CD8-positive, alpha-beta memory T cell (primary cell): ENCODE measurements around the gene GIPC2. TPM values are rescaled to one million over a fixed set of nuclear protein-coding genes. Genes with fewer than 3 reads are reported as not detected.
"Not testable (repeated sequence)": the region's sequence is repeated elsewhere in the genome, so short reads cannot be mapped to it uniquely, and the experiment has no call there.

Experiments
- CTCF ChIA-PET: fragments of 350-600 bp; sonication (Branson Sonifier 250); formaldehyde crosslinking; loops from one replicate; lab custom pipeline; 2021; ENCODE audit warnings: antibody characterized with exemption; lab: Charles Lee
- POLR2A ChIA-PET: fragments of 350-600 bp; sonication (Branson Sonifier 250); formaldehyde crosslinking; loops from one replicate; lab custom pipeline; 2021; ENCODE audit warnings: antibody characterized with exemption; lab: Charles Lee
- DNase-seq, 5 donors: peaks; one replicate each; pipeline versions ENCODE4 v3.0.0 to v3.0.0-alpha.2; 2020 to 2022; ENCODE audit warnings: mixed read lengths in 1 of 5
- H3K27ac ChIP-seq: one replicate; pipeline ENCODE4 v1.7.0; 2013; ENCODE audit warnings: low read depth, mild to moderate bottlenecking, low read length, moderate library complexity
- H3K27me3 ChIP-seq: 2 replicates; pipeline ENCODE4 v1.7.0; 2013; ENCODE audit warnings: low read length, mild to moderate bottlenecking; ENCODE audit not compliant: insufficient read depth, poor library complexity, severe bottlenecking
- H3K36me3 ChIP-seq: 2 replicates; pipeline ENCODE4 v1.7.0; 2013; ENCODE audit warnings: mild to moderate bottlenecking, low read length, moderate library complexity; ENCODE audit not compliant: insufficient read depth
- H3K4me1 ChIP-seq: 2 replicates; pipeline ENCODE4 v1.7.0; 2013; ENCODE audit warnings: mild to moderate bottlenecking, low read length, moderate library complexity; ENCODE audit not compliant: insufficient read depth
- H3K4me3 ChIP-seq: 2 replicates; pipeline ENCODE4 v1.7.0; 2013; ENCODE audit warnings: mild to moderate bottlenecking, low read length
- H3K9me3 ChIP-seq: 2 replicates; pipeline ENCODE4 v1.7.0; 2013; ENCODE audit warnings: mild to moderate bottlenecking, low read length
- H3K27ac Mint-ChIP-seq, 8 donors: one replicate each; pipeline ENCODE4 v1.8.0; 2020 to 2021; ENCODE audit warnings: mixed read lengths in 8 of 8, mild to moderate bottlenecking in 6 of 8, inconsistent platforms in 3 of 8, moderate library complexity in 3 of 8
- H3K27me3 Mint-ChIP-seq, 2 donors: one replicate each; pipeline ENCODE4 v1.8.0; 2020 to 2021; ENCODE audit warnings: mixed read lengths in 2 of 2, mild to moderate bottlenecking in 1 of 2, moderate library complexity in 1 of 2
- H3K36me3 Mint-ChIP-seq, 3 donors: one replicate each; pipeline ENCODE4 v1.8.0; 2020 to 2021; ENCODE audit warnings: mixed read lengths in 3 of 3, inconsistent platforms in 1 of 3, mild to moderate bottlenecking in 1 of 3
- H3K4me1 Mint-ChIP-seq, 3 donors: one replicate each; pipeline ENCODE4 v1.8.0; 2020 to 2021; ENCODE audit warnings: mixed read lengths in 3 of 3, inconsistent platforms in 1 of 3, mild to moderate bottlenecking in 1 of 3
- H3K4me3 Mint-ChIP-seq, 7 donors: one replicate each; pipeline ENCODE4 v1.8.0; 2020 to 2021; ENCODE audit warnings: mixed read lengths in 7 of 7, mild to moderate bottlenecking in 6 of 7, moderate library complexity in 4 of 7, inconsistent platforms in 2 of 7
- H3K9me3 Mint-ChIP-seq, 5 donors: one replicate each; pipeline ENCODE4 v1.8.0; 2020 to 2022; ENCODE audit warnings: mixed read lengths in 5 of 5, mild to moderate bottlenecking in 3 of 5, moderate library complexity in 2 of 5, inconsistent platforms in 1 of 5
- polyA plus RNA-seq: library from polyadenylated mRNA; unstranded; fragments of 300-500 nt; fragmentation: Illumina TruSeq; gene quantifications from one replicate; pipeline ENCODE4 v1.2.3, GENCODE V29; 2021
- total RNA-seq, 2 experiments: library from RNA; stranded (reverse); gene quantifications; one replicate each; pipeline ENCODE4 v1.2.3, GENCODE V29; 2021

The GIPC2 gene
- total and polyA plus RNA-seq, 3 experiments from 2014 or later: 0.24 to 0.40 (median 0.35) TPM

DNA sequence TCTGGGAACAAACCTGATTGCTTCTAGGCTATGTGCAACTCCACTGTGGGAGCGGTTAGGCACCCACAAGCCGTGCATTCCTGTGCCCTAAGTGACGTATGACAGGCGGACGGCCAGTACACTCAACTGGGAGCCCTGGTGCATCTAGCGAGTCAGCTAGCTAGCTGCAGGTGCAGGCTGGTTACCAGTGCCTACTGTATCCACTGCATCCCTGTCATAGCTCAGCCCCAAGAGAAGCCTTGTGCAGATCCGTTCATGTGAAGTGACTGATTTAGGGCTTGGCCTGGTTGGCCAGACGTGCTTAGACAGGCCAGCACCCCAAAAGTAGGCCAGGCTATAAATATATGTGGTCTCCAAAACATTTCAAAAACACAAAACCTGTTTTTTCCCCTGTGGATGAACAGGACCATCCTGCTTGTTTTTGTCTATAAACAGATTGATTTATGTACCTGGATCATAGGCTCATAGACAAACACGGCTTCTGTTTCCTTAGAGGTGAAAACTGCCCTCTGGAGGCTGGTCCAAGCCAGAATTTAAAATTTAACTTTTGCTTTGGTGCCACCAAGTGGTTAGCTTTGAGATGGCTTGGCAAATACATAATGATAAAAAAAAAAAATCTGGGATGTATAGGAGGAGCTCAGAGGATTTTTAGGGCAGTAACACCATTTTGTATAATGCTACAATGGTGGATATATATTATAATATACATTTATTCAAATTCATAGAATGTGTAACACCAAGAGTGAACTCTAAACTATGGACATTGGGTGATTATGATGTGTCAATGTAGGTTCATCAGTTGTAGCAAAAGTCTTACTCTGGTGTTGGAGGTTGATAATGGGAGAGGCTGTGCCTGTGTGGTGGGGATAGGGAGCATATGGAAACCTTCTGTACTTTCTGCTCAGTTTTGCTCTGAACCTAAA, 68.5 kb downstream of the GIPC2 start:
- Histone ChIP-seq H3K36me3 (no peaks in the 10 kb centered on the region), H3K4me3 (no peak overlapping the region), H3K9me3 (no peaks in the 10 kb centered on the region), H3K4me1 (no peaks in the 10 kb centered on the region), H3K27me3 (no peaks in the 10 kb centered on the region), H3K27ac (no peak overlapping the region)
- no peaks in the 10 kb centered on the region for H3K9me3 Mint-ChIP-seq
- ChIA-PET POLR2A (interaction anchor here (1.0 kb wide), 1 partner anchor 136 kb away, joined by 4 read pairs; the partner anchor contains the start of gene FUBP1), CTCF (interaction anchor here (0.7 to 2.0 kb wide), 18 partner anchors 9 to 1960 kb away, joined by 3 to 11 read pairs (median 4); partner anchors contain the start of gene DNAJB4)
- H3K4me3 Mint-ChIP-seq: no peak overlapping the region
- no peaks in the 10 kb centered on the region for H3K36me3 Mint-ChIP-seq
- H3K4me1 Mint-ChIP-seq: peaks cover 0 to 4% (median 0%) of the 10 kb centered on the region in 3 donors
- DNase-seq: peak; percentile 15 to 58 (median 46)
- H3K27ac Mint-ChIP-seq: no peak overlapping the region
- peaks cover 0 to 5% of the 10 kb centered on the region in 2 donors for H3K27me3 Mint-ChIP-seq

DNA sequence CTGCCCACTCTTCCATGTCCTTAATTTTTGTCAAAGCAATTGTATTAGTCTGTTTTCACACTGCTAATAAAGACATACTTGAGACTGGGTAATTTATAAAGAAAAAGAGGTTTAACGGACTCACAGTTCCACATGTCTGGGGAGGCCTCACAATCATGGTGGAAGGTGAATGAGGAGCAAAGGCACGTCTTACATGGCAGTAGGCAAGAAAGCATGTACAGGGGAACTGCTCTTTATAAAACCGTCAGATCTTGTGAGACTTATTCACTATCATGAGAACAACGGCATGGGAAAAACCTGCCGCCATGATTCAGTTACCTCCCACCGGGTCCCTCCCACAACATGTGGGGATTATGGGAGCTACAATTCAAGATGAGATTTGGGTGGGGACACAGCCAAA, 74.7 kb downstream of the GIPC2 start:
- CTCF ChIA-PET, H3K4me1 Mint-ChIP-seq, H3K27ac ChIP-seq, H3K27me3 Mint-ChIP-seq, H3K36me3 Mint-ChIP-seq, H3K27me3 ChIP-seq, H3K4me1 ChIP-seq, H3K4me3 ChIP-seq, DNase-seq, H3K9me3 Mint-ChIP-seq, H3K27ac Mint-ChIP-seq, POLR2A ChIA-PET, H3K4me3 Mint-ChIP-seq, H3K9me3 ChIP-seq, H3K36me3 ChIP-seq: not testable (repeated sequence)

DNA sequence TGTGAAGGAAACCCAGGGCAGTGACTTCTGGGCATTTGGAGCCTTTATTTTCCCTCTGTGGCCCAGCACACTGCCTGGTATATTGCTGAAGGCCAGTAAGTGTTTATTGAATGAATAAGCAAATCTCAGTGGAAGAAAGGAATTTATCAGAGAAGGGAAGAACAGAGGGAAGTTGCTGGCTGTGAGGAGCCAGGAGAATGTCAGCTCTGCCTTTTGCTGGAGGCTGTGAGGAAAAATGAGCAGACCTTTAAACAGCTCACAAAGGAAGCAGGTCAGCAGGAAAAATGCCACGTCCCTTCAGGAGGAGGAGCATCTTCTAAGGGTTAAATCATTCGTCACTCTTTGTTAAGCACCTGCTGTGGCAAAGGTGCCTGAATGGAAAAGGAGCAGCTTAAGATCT, 75.9 kb downstream of the GIPC2 start:
- H3K4me3 Mint-ChIP-seq: no peak overlapping the region
- ChIA-PET POLR2A (no interaction called here), CTCF (no interaction called here)
- no peaks in the 10 kb centered on the region for H3K4me1 ChIP-seq
- no peak overlapping the region for H3K4me3 ChIP-seq
- H3K27ac ChIP-seq: no peak overlapping the region
- peaks cover 0 to 5% of the 10 kb centered on the region in 2 donors for H3K27me3 Mint-ChIP-seq
- H3K27ac Mint-ChIP-seq: no peak overlapping the region
- H3K36me3 Mint-ChIP-seq: no peaks in the 10 kb centered on the region
- no peak for DNase-seq
- H3K4me1 Mint-ChIP-seq: no peaks in the 10 kb centered on the region
- H3K27me3 ChIP-seq: no peaks in the 10 kb centered on the region
- no peaks in the 10 kb centered on the region for H3K9me3 ChIP-seq
- no peaks in the 10 kb centered on the region for H3K36me3 ChIP-seq
- no peaks in the 10 kb centered on the region for H3K9me3 Mint-ChIP-seq

- Histone ChIP-seq H3K27me3 (no peaks in the 10 kb centered on the region), H3K36me3 (no peaks in the 10 kb centered on the region), H3K4me1 (no peaks in the 10 kb centered on the region), H3K27ac (no peak overlapping the region), H3K9me3 (no peaks in the 10 kb centered on the region), H3K4me3 (no peak overlapping the region)
- POLR2A ChIA-PET: no interaction called here
- no peaks in the 10 kb centered on the region for H3K4me1 Mint-ChIP-seq
- no peak overlapping the region for H3K27ac Mint-ChIP-seq
- H3K4me3 Mint-ChIP-seq: no peak overlapping the region
- CTCF ChIA-PET: no interaction called here
- no peaks in the 10 kb centered on the region for H3K36me3 Mint-ChIP-seq
- no peak for DNase-seq
- H3K9me3 Mint-ChIP-seq: no peaks in the 10 kb centered on the region
- peaks cover 0 to 5% of the 10 kb centered on the region in 2 donors for H3K27me3 Mint-ChIP-seq
These were observed 76.6 kb downstream of the GIPC2 start for GRCh38 chr1:78122389-78122788.

DNA sequence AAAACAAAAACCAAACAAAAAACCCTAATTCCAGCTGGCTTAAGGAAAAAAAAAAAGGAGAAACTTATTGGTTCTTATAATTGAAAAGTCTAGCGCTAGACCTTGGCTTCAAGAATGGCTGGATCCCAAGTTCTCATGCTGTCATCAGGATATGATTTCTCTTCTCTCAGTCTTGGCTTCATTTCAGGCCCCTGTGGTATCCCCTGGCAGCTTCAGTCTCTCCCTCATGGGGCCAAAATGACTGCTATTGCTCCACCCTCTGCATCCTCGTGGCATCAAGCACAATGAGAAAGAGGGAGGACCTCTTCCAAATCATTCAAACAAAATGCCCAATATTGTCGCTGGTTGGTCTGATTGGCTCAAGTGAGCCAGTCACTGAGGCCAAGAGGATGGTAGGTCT, 80.7 kb downstream of the GIPC2 start:
- DNase-seq: no peak
- no peak overlapping the region for H3K4me3 Mint-ChIP-seq
- ChIA-PET CTCF (interaction anchor here (1.3 to 2.7 kb wide), 3 partner anchors 11 to 14 kb away, joined by 3 to 11 read pairs (median 4); no protein-coding TSS in a partner anchor), POLR2A (no interaction called here)
- H3K27me3 Mint-ChIP-seq: no peaks in the 10 kb centered on the region
- Histone ChIP-seq H3K4me3 (no peak overlapping the region), H3K36me3 (no peaks in the 10 kb centered on the region), H3K27ac (no peak overlapping the region), H3K4me1 (no peaks in the 10 kb centered on the region), H3K27me3 (no peaks in the 10 kb centered on the region), H3K9me3 (no peaks in the 10 kb centered on the region)
- no peak overlapping the region for H3K27ac Mint-ChIP-seq
- H3K36me3 Mint-ChIP-seq: no peaks in the 10 kb centered on the region
- H3K4me1 Mint-ChIP-seq: no peaks in the 10 kb centered on the region
- H3K9me3 Mint-ChIP-seq: no peaks in the 10 kb centered on the region

DNA sequence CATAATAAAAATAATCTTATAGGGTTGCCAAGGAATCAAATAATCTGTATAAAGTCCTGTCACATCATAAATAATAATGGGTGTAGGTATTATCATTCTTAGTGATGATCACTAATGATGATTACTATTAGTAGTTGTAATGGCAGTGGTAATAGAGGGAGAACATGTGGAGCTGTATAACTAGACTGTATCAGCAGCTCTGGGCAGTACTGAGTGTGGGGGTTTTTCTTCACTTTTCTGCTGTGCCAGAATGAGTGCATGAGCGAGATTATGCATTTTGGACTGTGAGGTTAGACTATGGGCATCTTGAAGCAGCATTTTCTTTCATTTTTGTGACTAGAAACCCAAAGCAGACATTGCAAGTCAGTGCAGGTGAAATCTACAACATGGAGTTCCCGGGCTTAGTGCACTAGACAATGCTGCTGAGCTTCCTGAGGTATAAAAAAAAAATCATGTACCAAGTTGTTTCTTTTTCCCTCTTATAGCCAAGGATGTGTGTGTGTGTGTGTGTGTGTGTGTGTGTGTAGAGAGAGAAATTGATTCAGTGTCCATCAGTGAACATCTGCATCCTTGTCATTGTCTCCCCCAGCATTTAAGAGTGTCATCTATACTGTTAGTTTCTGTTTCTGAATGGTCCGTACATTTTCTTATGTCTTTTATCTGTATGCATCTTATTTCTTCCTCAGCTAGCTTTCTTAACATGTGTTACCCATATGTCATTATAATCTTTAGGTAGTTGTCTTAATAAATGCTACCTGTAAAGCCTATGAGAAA, 86.6 kb downstream of the GIPC2 start:
- no peaks in the 10 kb centered on the region for H3K36me3 ChIP-seq
- H3K4me1 ChIP-seq: no peaks in the 10 kb centered on the region
- H3K36me3 Mint-ChIP-seq: no peaks in the 10 kb centered on the region
- H3K9me3 Mint-ChIP-seq: no peaks in the 10 kb centered on the region
- CTCF ChIA-PET: interaction anchor here (0.6 to 3.7 kb wide), 5 partner anchors 10 to 1962 kb away, joined by 3 to 33 read pairs (median 7); no protein-coding TSS in a partner anchor
- no peaks in the 10 kb centered on the region for H3K4me1 Mint-ChIP-seq
- POLR2A ChIA-PET: no interaction called here
- no peaks in the 10 kb centered on the region for H3K9me3 ChIP-seq
- no peak overlapping the region for H3K27ac ChIP-seq
- no peaks in the 10 kb centered on the region for H3K27me3 Mint-ChIP-seq
- no peak overlapping the region for H3K27ac Mint-ChIP-seq
- H3K4me3 Mint-ChIP-seq: no peak overlapping the region
- H3K4me3 ChIP-seq: no peak overlapping the region
- DNase-seq: no peak
- H3K27me3 ChIP-seq: no peaks in the 10 kb centered on the region

DNA sequence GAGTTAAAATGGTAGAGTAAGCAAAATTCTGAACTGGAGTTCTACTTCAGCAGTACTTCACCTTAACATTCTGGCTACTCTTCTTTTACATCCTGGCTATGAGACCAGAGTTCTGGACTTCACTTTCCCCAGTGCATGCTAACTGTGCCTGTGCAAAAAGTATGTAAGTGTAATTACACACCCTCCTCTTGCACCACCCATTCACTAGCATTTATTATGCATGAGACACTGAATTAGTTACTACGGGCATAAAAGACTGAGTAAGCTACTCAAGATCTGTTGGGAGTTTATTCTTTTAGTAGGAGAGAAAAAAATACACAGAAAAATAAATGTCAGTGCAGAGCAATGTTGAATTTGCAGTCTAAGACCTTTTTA, 87.2 kb downstream of the GIPC2 start:
- no peak for DNase-seq
- Histone ChIP-seq H3K27ac (no peak overlapping the region), H3K36me3 (no peaks in the 10 kb centered on the region), H3K27me3 (no peaks in the 10 kb centered on the region), H3K4me1 (no peaks in the 10 kb centered on the region), H3K9me3 (no peaks in the 10 kb centered on the region), H3K4me3 (no peak overlapping the region)
- Mint-ChIP-seq H3K36me3 (no peaks in the 10 kb centered on the region), H3K27ac (no peak overlapping the region), H3K4me1 (no peaks in the 10 kb centered on the region), H3K27me3 (no peaks in the 10 kb centered on the region), H3K4me3 (no peak overlapping the region), H3K9me3 (no peaks in the 10 kb centered on the region)
- ChIA-PET POLR2A (no interaction called here), CTCF (interaction anchor here (0.6 to 3.7 kb wide), 3 partner anchors 10 to 1962 kb away, joined by 3 to 33 read pairs (median 7); no protein-coding TSS in a partner anchor)

GRCh38 chr1:78136680-78137079, 90.9 kb downstream of the GIPC2 start:
- Histone ChIP-seq H3K4me1 (no peaks in the 10 kb centered on the region), H3K9me3 (no peaks in the 10 kb centered on the region), H3K27ac (no peak overlapping the region), H3K36me3 (no peaks in the 10 kb centered on the region), H3K4me3 (no peak overlapping the region), H3K27me3 (no peaks in the 10 kb centered on the region)
- Mint-ChIP-seq H3K9me3 (no peaks in the 10 kb centered on the region), H3K4me3 (no peak overlapping the region), H3K27me3 (no peaks in the 10 kb centered on the region), H3K36me3 (no peaks in the 10 kb centered on the region), H3K27ac (no peak overlapping the region), H3K4me1 (no peaks in the 10 kb centered on the region)
- DNase-seq: no peak
- CTCF ChIA-PET: no interaction called here
- POLR2A ChIA-PET: no interaction called here
